HG03066 (cell line): ENCODE data around the gene PIP5K1B.
"Not testable (repeated sequence)": the region's sequence is repeated elsewhere in the genome, so short reads cannot be mapped to it uniquely, and the experiment has no call there.

ENCODE experiments used
- ATAC-seq: cut with Tn5 transposase; IDR thresholded peaks from one replicate; pipeline ENCODE4 v1.9.1; 2021; ENCODE audit warnings: low read depth; ENCODE audit not compliant: unreplicated experiment

Gene PIP5K1B, protein sequence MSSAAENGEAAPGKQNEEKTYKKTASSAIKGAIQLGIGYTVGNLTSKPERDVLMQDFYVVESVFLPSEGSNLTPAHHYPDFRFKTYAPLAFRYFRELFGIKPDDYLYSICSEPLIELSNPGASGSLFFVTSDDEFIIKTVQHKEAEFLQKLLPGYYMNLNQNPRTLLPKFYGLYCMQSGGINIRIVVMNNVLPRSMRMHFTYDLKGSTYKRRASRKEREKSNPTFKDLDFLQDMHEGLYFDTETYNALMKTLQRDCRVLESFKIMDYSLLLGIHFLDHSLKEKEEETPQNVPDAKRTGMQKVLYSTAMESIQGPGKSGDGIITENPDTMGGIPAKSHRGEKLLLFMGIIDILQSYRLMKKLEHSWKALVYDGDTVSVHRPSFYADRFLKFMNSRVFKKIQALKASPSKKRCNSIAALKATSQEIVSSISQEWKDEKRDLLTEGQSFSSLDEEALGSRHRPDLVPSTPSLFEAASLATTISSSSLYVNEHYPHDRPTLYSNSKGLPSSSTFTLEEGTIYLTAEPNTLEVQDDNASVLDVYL

DNA sequence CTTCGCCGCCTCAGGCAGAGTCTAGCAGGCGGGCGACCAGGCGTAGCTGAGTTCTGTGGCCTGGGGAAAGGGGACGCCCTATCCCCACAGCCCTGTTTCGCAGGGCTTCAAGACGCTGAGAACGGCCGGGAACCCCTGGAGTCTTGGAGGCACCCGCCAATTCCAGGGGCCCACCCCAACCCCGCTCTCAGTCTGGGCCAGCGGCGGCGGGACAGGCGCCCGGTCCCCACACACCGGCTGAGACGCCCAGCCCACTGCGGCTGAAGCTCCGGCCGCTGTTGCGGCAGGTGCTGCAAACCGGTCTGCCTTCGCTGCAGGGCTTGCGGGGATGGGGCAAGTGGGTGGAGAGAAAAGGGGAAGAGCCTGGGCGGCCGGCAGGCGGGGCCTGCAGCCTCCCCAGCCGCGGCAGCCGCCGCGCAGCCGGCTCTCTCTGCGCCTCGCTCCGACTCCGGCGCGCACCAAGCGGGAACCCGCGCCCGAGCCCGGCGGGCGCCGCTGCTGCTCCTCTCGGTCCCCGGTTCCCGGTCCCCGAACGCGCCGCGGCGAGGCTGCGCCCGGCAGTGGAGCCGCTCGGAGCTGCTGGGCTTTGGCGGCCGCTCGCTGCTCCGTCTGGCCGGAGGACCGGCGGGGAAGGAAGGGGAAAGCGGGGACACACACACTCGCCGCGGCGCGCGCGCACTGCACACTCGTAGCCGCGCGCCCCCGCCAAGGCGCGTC is at the start of gene PIP5K1B:
PIP5K1B (plus strand) TSS at position 427 of the 717 bp plus-strand sequence. CDS start 117,375 bp downstream, outside the sequence.
- peak; percentile 69 for ATAC-seq

DNA sequence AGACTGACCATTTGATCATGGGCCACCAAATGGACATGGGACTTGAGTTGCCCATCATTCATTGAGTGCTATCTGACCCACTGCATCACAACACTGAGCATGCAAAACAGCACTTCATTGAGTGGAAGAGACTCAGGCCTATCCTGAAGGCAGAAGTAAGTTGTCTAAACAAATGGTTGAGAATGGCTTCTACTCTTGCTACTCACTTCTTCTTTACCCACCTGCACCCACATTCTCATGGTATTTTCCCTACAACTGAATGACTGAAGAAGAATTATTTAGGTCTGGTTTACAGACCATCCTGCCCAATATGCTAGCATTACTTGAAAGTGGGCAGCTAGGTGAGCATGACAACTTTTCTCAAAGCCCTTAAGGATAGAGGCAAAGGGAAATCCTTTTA is 41.0 kb upstream of the PIP5K1B start:
- ATAC-seq = no peak

DNA sequence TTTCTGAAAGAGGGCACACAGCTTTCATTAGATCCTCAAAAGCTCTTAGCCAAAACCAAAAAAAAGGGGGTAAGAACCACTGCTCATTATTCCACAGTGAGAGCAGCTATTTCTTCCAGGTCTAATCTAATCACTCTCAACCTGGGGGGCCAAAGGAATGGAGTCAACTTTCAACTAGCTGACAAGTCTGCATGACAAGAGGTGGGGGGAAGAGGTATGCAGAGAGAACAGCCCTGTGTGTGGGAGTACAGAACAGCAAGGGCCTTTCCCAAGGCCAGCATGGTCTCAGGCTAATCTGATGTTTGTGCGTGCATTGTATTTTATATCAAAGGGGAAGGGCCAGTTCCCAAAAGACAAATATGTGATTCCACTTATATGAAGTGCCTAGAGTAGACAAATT is 36.9 kb upstream of the PIP5K1B start:
- ATAC-seq = no peak

DNA sequence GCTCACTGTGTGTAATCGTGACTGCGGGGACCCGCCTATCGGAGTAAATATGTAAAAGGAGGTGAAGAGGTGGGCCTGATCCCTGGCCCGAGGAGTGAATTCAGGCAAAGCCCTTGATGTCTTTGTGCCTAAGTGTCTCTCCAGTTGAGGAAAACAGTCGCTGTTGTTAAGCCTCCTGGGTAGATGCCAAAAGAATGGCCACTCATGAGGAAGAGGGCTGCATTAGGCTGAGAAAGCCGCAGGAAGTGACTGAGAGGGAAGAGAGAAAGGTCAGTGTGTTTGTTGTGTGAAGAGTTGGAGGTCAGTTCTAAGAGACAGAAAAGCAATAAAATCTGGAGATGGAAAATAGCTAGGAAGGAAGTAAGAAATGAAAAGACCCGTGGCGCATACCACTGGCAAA is 35.8 kb upstream of the PIP5K1B start:
- no peak for ATAC-seq

DNA sequence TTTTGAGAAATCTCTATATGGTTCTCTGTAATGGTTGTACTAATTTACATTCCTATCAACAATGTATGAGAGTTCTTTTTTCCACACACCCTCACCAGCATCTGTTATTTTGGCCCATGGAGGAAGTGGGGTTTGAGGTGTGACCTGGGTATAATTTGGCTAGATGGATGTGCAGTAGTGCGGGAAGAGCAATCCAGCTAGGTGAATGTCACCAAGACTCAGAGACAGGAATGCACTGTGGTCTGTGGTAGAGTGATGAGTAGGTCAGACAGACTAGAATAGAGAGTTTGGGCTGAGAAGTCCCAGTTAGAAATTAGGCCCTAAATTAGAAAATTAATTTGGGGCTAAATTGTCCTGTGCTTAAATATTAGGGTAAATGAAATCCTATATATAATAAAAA is 32.8 kb upstream of the PIP5K1B start:
- ATAC-seq = peak; percentile 67

DNA sequence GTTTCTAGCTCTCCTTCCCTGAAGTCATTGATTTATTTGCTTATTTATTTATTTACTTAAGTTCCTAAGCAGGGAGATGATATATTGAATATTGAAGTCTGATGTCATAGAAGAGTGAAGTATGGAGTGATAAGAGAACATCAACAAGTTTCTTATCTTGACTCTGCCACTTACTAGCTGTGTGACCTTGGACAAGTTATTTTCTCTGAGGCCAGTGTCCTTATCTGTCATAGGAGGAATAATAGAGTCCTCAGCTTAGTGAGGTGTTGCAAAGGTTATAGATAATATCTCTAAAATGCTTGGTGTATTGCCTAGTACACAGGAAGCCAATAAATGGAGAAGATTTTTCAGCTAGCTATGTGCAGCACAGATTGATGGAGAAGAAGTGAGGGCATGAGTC is 32.4 kb upstream of the PIP5K1B start:
- no peak for ATAC-seq

DNA sequence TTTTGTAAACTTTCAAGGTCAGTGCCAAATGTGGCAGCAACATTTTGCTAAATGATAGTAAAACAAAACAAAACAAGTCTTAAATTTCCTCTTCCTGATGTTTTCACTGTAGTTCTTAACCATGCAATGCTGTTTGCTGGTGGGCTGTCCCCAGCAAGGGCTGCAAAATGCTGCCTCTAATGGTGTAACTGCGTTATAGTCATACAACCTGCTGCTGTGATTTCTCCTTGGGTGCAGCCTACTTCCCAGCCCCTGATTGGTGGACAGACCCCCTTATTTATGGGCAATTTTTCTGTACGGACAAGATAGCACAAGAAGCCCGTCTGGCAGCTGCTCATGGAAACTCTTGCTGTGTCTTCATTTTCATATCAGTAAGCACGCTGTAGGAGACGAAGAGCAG is 26.6 kb upstream of the PIP5K1B start:
- ATAC-seq = no peak

DNA sequence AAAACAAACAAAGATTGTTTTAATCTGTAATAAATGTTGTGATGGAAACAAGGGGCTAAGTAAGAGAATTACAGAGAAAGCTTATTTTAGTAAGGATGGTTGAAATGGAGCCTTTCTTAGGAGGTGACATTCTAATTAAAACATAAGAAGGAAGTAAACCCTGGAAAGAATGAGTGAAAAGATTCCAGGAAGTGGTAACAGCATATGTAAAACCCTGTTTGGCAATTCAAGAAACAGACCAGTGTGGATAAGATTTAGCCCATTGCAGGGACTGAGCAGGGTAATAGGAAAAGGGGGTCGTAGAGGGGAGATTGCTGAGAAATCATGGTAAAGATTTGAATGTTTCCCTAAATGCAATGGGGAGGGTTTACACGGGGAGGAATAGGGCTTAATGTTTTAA is 21.6 kb upstream of the PIP5K1B start:
- no peak for ATAC-seq

DNA sequence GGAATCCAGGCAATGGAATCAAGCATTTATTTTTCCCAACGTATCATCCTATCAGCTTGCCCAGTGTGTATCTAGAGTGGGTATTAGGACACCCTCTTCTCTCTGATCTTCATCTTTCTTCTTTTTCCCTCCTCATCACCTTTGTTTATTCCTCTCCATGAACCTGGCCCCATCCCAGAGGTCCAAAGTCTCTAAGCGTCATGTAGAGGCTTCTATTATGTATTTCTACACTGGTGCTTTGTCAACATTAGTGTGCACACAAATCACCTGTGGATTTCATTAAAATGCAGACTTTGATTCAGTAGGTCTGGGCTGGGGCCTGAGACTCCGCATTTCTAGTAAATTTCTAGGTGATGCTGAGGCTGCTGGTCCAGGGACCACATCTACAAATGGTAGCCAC is 19.8 kb upstream of the PIP5K1B start:
- no peak for ATAC-seq

DNA sequence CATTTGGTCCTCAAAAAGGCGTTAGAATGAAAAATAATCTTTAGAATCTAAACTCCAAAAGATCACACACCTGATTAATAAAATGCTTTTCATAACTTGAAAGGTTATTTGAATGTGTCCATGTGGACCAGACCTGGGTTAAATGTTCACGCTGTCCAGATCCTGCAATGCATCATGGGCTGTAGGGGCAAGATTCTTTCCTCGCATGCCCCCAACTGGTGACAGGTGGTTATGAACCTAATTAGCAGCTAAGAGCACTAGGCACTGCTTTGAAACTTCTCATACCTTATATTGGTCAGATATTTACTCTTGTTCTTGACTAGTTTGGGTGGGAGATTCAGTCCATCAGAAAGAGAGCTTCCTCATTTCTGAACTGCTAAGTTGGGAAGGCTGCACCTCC is 19.3 kb upstream of the PIP5K1B start:
- peak; percentile 80 for ATAC-seq

DNA sequence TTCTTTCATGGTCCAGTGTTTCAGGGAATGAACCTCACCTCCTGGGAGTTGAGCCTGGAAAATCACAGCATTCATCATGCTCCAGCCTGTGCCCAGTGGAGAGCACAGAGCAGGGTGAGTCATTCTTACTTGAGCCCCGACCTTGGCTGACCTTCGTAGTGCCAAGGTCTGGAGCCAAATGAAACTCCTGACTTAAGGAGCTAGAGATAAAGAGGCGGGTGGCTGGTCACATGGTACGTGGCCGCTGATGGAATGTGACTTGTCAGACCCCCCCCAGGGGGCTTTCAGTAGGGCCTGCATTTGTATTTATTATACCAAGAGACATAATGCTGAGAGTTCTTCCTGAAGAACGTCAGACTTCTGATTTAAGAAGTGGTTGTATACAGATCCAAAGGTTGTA is 15.0 kb upstream of the PIP5K1B start:
- no peak for ATAC-seq

DNA sequence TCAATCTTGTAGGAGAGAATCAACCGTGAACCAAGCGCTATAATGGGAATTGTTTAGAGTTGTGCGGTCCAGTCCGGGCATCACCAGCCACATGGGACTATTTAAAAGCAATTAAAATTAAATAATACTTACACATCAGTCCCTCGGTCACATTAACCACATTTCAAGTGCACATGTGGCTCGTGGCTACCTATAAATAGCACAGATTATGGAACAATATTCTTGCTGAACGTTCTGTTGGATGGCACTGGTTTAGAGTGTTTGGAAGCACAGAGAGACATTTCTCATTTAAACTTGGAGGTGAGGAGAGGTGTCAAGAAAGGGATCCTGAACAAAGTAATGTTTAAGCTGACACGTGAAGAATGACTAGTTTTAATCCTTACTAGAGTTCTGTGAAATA is 12.5 kb upstream of the PIP5K1B start:
- ATAC-seq = no peak

DNA sequence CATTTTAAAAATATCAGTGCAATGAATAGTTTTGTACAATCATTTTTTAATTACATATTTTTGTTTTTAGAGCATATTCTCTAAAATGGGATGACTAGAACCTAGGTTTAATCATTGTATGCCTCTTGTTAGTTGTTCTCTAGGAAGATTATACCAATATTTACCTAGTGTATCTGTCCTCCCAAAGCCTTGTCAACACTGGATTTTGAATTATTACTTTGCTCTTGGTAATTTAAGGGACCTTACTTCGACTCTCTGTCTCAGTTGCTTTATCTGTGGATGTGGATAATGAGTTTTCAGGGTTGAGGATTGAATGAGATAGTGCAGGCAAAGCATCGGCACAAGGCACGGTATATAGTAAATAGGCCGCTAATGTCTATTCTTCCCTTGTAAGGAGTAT is 10.9 kb upstream of the PIP5K1B start:
- ATAC-seq = no peak

DNA sequence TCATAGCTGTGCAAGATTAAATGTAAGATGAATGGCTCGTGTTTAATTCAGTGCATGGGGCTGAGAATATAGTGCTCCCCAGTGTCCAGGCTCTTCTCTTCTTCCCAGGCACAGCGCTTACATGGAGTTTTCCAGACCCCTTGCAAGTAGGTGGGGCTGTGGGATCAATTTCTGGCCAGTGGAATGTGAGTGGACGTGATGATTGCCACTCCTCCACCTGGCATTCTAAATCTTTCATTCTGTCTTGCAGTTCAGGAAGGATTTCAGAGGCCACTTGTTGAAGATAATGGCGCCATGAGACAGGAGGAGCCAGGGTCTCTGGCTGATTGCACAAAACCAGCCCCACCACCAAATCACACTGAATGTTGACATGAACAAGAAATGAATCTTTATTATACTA is 7.2 kb upstream of the PIP5K1B start:
- ATAC-seq = no peak

DNA sequence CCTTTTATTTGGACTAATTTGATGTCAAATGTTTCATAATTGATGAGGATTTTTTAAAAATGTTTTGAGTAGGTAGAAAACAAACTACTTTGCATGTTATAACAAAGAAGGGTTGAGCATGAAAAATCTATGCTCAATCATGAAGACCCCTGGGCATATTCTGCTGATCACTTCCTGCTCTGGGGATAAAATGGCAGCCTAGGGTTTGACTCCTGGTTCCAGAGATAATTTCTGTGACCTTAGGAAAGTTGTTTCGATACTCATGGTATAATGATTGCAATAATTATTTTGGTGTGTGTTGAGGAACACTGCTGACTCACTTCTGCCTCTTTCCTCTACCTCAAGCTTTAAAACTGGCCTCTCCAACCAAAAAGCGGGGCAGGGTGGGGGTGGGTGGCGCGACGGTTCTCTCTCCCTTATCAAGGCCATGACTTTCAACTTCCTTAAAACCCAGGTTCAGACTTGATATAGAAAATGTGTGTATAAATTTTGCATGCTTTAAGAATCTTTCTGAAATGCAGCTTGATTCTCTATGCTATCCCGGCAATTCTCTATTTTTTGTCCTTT is 6.0 kb upstream of the PIP5K1B start:
- no peak for ATAC-seq

DNA sequence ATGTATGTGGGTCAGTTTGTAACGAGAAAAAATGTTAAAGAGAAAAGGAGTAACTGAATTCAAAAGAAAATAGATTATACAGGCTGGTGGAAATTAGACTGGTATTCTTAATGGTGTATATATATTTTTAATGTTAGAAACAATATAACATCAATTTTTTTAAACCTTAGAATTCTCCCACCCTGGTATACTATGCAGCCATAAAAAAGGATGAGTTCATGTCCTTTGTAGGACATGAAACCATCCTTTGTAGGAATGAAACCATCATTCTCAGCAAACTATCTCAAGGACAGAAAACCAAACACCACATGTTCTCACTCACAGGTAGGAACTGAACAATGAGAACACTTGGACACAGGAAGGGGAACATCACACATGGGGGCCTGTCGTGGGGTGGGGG is 5.4 kb upstream of the PIP5K1B start:
- not testable (repeated sequence) for ATAC-seq

DNA sequence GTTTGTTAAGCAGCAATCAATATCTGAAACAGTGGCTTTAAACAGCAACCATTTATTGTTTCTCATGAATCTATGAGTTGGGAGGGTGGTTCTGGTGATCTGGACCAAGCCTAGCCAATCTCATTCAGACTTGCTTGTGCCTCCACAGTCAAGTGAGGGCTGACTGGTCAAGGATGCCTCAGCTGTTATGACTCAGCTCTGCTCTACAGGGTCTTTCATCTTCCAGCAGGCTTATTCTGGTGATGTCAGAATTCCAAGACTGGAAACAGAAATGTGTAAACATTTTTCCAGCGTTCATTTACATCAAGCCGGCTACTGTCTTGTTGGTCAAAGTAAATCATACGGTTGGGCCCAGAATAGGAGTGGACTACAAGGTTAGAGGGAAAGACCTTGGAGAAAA is 2.5 kb upstream of the PIP5K1B start:
- no peak for ATAC-seq

DNA sequence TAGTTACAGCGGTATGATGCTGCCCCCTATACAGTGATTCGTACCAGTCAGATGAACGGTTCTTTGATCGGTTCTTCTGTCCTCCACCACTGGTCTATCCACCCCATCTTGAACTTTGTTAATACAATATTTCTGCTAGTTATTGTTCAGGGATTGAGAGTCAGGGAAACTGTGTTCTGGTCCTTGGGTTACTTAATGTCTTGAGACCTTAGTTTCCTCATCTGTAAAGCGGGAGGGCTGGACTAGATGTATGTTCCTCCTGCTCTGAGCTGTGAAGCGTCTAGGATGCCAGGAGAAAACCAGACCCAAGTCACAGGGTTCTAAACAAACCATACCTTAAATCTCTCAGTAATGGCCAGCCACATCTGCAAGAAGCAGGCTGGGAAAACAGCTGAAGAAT is 1.4 kb upstream of the PIP5K1B start:
- no peak for ATAC-seq

DNA sequence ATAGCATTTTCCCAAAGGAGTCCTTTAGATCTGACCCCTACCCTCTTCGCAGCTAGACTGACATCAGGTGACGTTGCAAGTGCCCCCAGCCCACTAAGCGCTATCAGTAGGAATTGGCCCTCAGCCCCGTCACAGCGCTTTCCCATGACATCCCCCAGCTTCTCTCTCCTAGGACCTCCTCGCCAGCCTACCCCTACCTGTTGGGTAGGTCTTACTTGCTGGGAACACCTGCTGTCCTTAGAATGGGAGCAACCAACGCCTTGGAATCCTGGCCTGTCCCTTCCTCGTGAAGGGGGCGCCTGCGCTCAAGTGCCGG is 584 bp upstream of the PIP5K1B start:
- ATAC-seq = no peak

DNA sequence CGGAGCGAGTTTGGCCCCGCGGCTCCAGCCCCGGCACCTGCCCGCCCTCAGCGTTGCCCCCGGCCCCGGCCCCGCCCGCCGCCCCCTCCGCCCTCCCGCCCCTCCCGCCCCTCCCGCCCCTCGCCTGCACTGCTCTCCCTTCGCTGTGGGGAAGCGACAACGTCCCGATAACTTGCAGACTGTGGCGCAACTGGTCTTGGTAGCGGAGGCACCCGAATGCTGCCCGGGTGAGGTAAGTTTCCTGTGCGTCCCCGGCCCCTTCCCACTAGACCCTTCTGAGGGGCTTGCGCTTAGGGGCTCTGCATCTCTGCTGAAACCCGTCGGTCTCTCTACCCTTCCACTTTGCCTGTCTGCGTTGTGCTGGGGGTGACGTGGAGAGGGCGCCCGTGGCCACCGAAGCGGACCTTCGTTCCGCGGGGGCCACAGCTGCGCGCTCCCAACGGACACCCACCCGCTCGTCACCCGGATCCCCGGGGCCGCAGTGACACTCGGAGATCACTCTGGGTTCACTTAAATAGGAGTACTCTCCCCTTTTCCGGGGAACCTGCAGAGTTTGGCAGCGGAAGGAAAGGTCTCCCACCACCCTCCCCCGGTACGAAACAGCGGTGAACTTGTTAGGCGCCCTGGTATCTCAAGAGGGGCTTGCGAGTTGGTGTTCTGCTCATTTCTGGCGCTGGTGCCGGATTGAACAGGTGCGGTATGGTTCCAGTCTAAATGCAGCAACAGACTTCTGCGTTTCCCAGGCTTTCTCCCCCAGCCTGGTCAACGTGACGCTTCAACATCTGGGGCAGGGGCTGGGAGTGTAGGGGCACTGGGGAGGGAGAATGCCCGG is 707 bp downstream of the PIP5K1B start:
- ATAC-seq = peak; percentile 24
